ENCODE results near the gene SUCLG2. TPM values are rescaled to one million over a fixed set of nuclear protein-coding genes. Genes with fewer than 3 reads are reported as not detected.

Gene SUCLG2
- total RNA-seq, 2 donors from 2014 or later, result 42.0 to 50.4 TPM

DNA sequence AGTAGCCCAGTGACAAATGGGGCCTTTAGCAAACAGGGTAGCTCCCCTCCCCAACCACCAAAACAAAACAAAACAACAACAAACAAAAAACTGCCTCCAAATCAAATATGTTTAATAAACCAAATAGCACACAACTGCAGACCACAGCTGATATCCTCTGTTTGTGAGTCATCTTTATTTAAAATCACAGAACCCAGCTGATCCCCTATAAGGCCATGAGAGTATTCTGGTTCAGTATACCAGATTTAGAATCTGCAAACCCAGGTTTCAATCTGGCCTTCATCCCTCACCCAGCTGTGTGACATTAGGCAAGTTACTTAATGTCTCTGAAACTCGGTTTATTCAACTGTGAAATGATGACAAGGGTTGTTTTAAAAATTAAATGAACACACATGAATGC, 124.5 kb downstream of the SUCLG2 start:
- 86 to 94% methylated on average over 1 of the region's 1 CpG for WGBS, 2 donors
- H3K9me3 ChIP-seq, result no peaks in the 10 kb centered on the region
- H3K27me3 ChIP-seq, result no peaks in the 10 kb centered on the region
- no peaks in the 10 kb centered on the region for H3K4me1 ChIP-seq
- H3K36me3 ChIP-seq (replicated peaks in 1 of 2; ENCODE audit: insufficient read depth in 1 of 2, low read depth in 2 of 2), result peaks cover 0 to 2% of the 10 kb centered on the region in 2 donors
- intact Hi-C loops (cut with DNase I), result no loop called here
- DNase-seq (no peak), ATAC-seq (no peak)
- TF ChIP-seq CTCF (IDR thresholded peaks at IDR 0.05) (no peak), POLR2A (IDR thresholded peaks at IDR 0.05) (no peak)
- H3K4me3 ChIP-seq, result no peak overlapping the region
- no peak overlapping the region for H3K27ac ChIP-seq

GRCh38 chr3:67529337-67529736, 125.1 kb downstream of the SUCLG2 start:
- Histone ChIP-seq H3K36me3 (replicated peaks in 1 of 2; ENCODE audit: insufficient read depth in 1 of 2, low read depth in 2 of 2) (peaks cover 0 to 2% of the 10 kb centered on the region in 2 donors), H3K9me3 (no peaks in the 10 kb centered on the region), H3K4me1 (no peaks in the 10 kb centered on the region), H3K4me3 (no peak overlapping the region), H3K27me3 (no peaks in the 10 kb centered on the region), H3K27ac (no peak overlapping the region)
- intact Hi-C loops (cut with DNase I), result no loop called here
- DNase-seq (no peak), ATAC-seq (no peak)
- no peak for TF ChIP-seq CTCF (IDR thresholded peaks at IDR 0.05)
- no peak for TF ChIP-seq POLR2A (IDR thresholded peaks at IDR 0.05)
- WGBS, 2 donors, result 84 to 92% methylated on average over 1 of the region's 1 CpG

DNA sequence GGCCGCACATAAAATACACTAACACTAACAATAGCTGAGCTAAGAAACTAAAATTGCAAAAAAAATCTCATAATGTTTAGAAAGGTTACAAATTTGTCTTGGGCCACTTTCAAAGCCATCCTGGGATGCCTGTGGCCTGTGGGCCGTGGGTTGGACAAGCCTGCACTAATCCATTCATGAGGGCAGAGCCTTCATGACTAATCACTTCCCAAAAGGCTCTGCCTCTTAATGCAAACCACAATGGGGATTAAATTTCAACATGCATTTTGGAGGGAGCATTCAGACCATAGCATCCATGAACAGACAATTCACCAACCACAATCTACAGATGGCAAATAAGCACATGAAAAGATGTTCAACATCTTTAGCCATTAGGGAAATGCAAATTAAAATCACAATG, 128.2 kb downstream of the SUCLG2 start:
- no peaks in the 10 kb centered on the region for H3K27me3 ChIP-seq
- 96 to 98% methylated on average over 2 of the region's 2 CpGs for WGBS, 2 donors
- peaks cover 0 to 2% of the 10 kb centered on the region in 2 donors for H3K36me3 ChIP-seq (replicated peaks in 1 of 2; ENCODE audit: insufficient read depth in 1 of 2, low read depth in 2 of 2)
- H3K4me1 ChIP-seq, result no peaks in the 10 kb centered on the region
- no peak overlapping the region for H3K27ac ChIP-seq
- no peak overlapping the region for H3K4me3 ChIP-seq
- no peak for ATAC-seq
- intact Hi-C loops (cut with DNase I), result no loop called here
- DNase-seq, result no peak
- no peaks in the 10 kb centered on the region for H3K9me3 ChIP-seq
- TF ChIP-seq CTCF (IDR thresholded peaks at IDR 0.05), result no peak
- no peak for TF ChIP-seq POLR2A (IDR thresholded peaks at IDR 0.05)

DNA sequence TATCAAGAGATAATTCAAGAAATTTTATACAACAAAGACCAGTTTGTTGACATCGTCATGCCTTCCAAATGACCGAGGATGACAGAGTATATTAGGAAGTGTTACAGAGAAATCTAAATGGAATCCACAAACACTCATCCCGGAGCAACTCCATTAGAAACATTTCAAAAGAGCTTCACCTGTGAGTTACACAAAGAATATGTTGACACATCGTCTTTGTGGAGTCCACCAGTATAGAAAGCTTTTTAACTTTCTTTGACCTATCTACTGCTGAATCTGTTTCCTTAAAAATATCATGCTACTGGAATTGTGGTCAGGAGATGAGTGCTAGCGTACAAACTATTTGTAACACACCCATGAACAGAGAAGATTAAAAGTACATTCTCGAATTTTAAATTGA, 130.4 kb downstream of the SUCLG2 start:
- H3K36me3 ChIP-seq (replicated peaks in 1 of 2; ENCODE audit: insufficient read depth in 1 of 2, low read depth in 2 of 2), result peaks cover 0 to 2% of the 10 kb centered on the region in 2 donors
- WGBS, 2 donors, result 76 to 90% methylated on average over 6 of the region's 6 CpGs
- no peaks in the 10 kb centered on the region for H3K4me1 ChIP-seq
- H3K4me3 ChIP-seq, result no peak overlapping the region
- DNase-seq, result no peak
- no peaks in the 10 kb centered on the region for H3K27me3 ChIP-seq
- TF ChIP-seq POLR2A (IDR thresholded peaks at IDR 0.05) (no peak), CTCF (IDR thresholded peaks at IDR 0.05) (no peak)
- no peak for ATAC-seq
- H3K9me3 ChIP-seq, result no peaks in the 10 kb centered on the region
- H3K27ac ChIP-seq, result no peak overlapping the region
- intact Hi-C loops (cut with DNase I), result no loop called here

- Histone ChIP-seq H3K36me3 (replicated peaks in 1 of 2; ENCODE audit: insufficient read depth in 1 of 2, low read depth in 2 of 2) (no peaks in the 10 kb centered on the region), H3K27ac (no peak overlapping the region), H3K9me3 (no peaks in the 10 kb centered on the region), H3K4me1 (peaks cover 4% of the 10 kb centered on the region), H3K4me3 (no peak overlapping the region), H3K27me3 (no peaks in the 10 kb centered on the region)
- WGBS, 2 donors, result 88 to 93% methylated on average over 4 of the region's 4 CpGs
- ATAC-seq, result no peak
- TF ChIP-seq CTCF (IDR thresholded peaks at IDR 0.05) (no peak), POLR2A (IDR thresholded peaks at IDR 0.05) (no peak)
- DNase-seq, result no peak
- intact Hi-C loops (cut with DNase I), result no loop called here
Measured at GRCh38 chr3:67522081-67522480, 132.3 kb downstream of the SUCLG2 start.

Measured in body of pancreas (tissue), 4 donors.